ENCODE data around the gene SWAP70. TPM values are rescaled to one million over a fixed set of nuclear protein-coding genes. Genes with fewer than 3 reads are reported as not detected.

The SWAP70 gene
- total RNA-seq, 1 donor from 2014 or later = 20.4 TPM

GRCh38 chr11:9759519-9760192 lies 95.8 kb downstream of the SWAP70 start:
- Mint-ChIP-seq H3K4me3 (ENCODE audit: unreplicated experiment) (peak overlapping the region; percentile 67), H3K27ac (ENCODE audit: unreplicated experiment) (peak overlapping the region; percentile 99), H3K36me3 (ENCODE audit: low read depth) (peaks cover 3% of the 10 kb centered on the region), H3K27me3 (ENCODE audit: low read depth) (no peaks in the 10 kb centered on the region), H3K4me1 (ENCODE audit: low read depth) (peaks cover 74% of the 10 kb centered on the region), H3K9me3 (ENCODE audit: low read depth) (no peaks in the 10 kb centered on the region)
- TF ChIP-seq, protein P1, sequence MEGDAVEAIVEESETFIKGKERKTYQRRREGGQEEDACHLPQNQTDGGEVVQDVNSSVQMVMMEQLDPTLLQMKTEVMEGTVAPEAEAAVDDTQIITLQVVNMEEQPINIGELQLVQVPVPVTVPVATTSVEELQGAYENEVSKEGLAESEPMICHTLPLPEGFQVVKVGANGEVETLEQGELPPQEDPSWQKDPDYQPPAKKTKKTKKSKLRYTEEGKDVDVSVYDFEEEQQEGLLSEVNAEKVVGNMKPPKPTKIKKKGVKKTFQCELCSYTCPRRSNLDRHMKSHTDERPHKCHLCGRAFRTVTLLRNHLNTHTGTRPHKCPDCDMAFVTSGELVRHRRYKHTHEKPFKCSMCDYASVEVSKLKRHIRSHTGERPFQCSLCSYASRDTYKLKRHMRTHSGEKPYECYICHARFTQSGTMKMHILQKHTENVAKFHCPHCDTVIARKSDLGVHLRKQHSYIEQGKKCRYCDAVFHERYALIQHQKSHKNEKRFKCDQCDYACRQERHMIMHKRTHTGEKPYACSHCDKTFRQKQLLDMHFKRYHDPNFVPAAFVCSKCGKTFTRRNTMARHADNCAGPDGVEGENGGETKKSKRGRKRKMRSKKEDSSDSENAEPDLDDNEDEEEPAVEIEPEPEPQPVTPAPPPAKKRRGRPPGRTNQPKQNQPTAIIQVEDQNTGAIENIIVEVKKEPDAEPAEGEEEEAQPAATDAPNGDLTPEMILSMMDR (IDR thresholded peaks at IDR 0.05) = no peak
- peak; percentile 97 for DNase-seq (ENCODE audit: low spot score)

- H3K4me3 Mint-ChIP-seq (ENCODE audit: unreplicated experiment) = peak overlapping the region; percentile 39
- DNase-seq (ENCODE audit: low spot score) = peak; percentile 95
- no peaks in the 10 kb centered on the region for H3K9me3 Mint-ChIP-seq (ENCODE audit: low read depth)
- H3K4me1 Mint-ChIP-seq (ENCODE audit: low read depth) = peaks cover 77% of the 10 kb centered on the region
- TF ChIP-seq, protein P1 (IDR thresholded peaks at IDR 0.05) = peak; percentile 37
- H3K27ac Mint-ChIP-seq (ENCODE audit: unreplicated experiment) = peak overlapping the region; percentile 99
- H3K27me3 Mint-ChIP-seq (ENCODE audit: low read depth) = no peaks in the 10 kb centered on the region
- peaks cover 3% of the 10 kb centered on the region for H3K36me3 Mint-ChIP-seq (ENCODE audit: low read depth)
These were observed 96.3 kb downstream of the SWAP70 start for GRCh38 chr11:9760193-9760575.

DNA sequence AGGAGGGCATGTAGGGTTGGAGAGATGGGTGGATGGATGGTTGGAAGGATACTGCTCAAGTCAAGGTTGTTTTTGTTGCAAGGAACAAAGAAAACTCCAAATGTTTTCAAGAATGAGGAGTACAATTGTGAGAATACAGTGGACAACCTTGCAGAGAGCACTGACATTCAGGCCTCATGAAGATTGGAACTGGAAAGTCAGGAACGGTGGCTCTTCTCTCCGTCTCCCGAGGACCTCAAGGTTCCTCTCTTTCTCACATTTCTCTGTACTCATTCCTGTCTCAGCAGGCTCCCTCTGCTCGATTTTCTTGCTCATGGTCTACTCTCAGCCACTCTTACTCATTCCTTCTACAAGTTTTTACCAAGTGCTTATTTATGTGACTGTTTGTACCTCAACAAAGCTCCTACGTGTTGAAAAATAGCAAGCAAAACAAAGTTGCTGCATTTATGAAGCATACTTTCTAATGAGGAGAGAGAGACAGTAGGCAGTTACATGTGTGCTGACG lies 97.6 kb downstream of the SWAP70 start:
- H3K4me1 Mint-ChIP-seq (ENCODE audit: low read depth) = peaks cover 77% of the 10 kb centered on the region
- H3K9me3 Mint-ChIP-seq (ENCODE audit: low read depth) = no peaks in the 10 kb centered on the region
- no peaks in the 10 kb centered on the region for H3K27me3 Mint-ChIP-seq (ENCODE audit: low read depth)
- no peak for DNase-seq (ENCODE audit: low spot score)
- no peak overlapping the region for H3K4me3 Mint-ChIP-seq (ENCODE audit: unreplicated experiment)
- H3K27ac Mint-ChIP-seq (ENCODE audit: unreplicated experiment) = peak overlapping the region; percentile 75
- TF ChIP-seq, protein P1 (IDR thresholded peaks at IDR 0.05) = no peak
- peaks cover 3% of the 10 kb centered on the region for H3K36me3 Mint-ChIP-seq (ENCODE audit: low read depth)

GRCh38 chr11:9762531-9762930 lies 98.7 kb downstream of the SWAP70 start:
- no peaks in the 10 kb centered on the region for H3K9me3 Mint-ChIP-seq (ENCODE audit: low read depth)
- TF ChIP-seq, protein P1 (IDR thresholded peaks at IDR 0.05) = no peak
- H3K36me3 Mint-ChIP-seq (ENCODE audit: low read depth) = peaks cover 3% of the 10 kb centered on the region
- no peaks in the 10 kb centered on the region for H3K27me3 Mint-ChIP-seq (ENCODE audit: low read depth)
- H3K27ac Mint-ChIP-seq (ENCODE audit: unreplicated experiment) = no peak overlapping the region
- no peak for DNase-seq (ENCODE audit: low spot score)
- H3K4me3 Mint-ChIP-seq (ENCODE audit: unreplicated experiment) = no peak overlapping the region
- peaks cover 78% of the 10 kb centered on the region for H3K4me1 Mint-ChIP-seq (ENCODE audit: low read depth)

- Mint-ChIP-seq H3K4me3 (ENCODE audit: unreplicated experiment) (no peak overlapping the region), H3K9me3 (ENCODE audit: low read depth) (no peaks in the 10 kb centered on the region), H3K27me3 (ENCODE audit: low read depth) (no peaks in the 10 kb centered on the region), H3K36me3 (ENCODE audit: low read depth) (peaks cover 3% of the 10 kb centered on the region), H3K4me1 (ENCODE audit: low read depth) (peaks cover 74% of the 10 kb centered on the region), H3K27ac (ENCODE audit: unreplicated experiment) (no peak overlapping the region)
- TF ChIP-seq, protein P1 (IDR thresholded peaks at IDR 0.05) = no peak
- no peak for DNase-seq (ENCODE audit: low spot score)
These were observed 99.4 kb downstream of the SWAP70 start for GRCh38 chr11:9763301-9763700.

Data from chondrocyte (in vitro differentiated cells).